K562 (cell line): ENCODE measurements around the gene H3-3A. TPM values are rescaled to one million over a fixed set of nuclear protein-coding genes. Genes with fewer than 3 reads are reported as not detected.

Experiments
- CC2D1A ChIP-seq: fragments of 450-650 bp; IDR thresholded peaks from 2 replicates; pipeline ENCODE4 v1.6.1; 2017; ENCODE audit warnings: mild to moderate bottlenecking
- CHCHD3 ChIP-seq: fragments of 250-450 bp; sonication (Bioruptor Pico); IDR thresholded peaks from 2 replicates; pipeline ENCODE4 v2.1.2; 2022; ENCODE audit warnings: mild to moderate bottlenecking
- DACH1 ChIP-seq: fragments of 450-650 bp; IDR thresholded peaks from 2 replicates; pipeline ENCODE4 v1.6.1; 2018; ENCODE audit not compliant: partially characterized antibody
- FOXK1 ChIP-seq: sonication (generic); formaldehyde crosslinking; IDR thresholded peaks from 2 replicates; pipeline ENCODE4 v1.8.0; 2022; ENCODE audit warnings: missing genetic modification reagents, mild to moderate bottlenecking, borderline replicate concordance
- KDM4B ChIP-seq, 2 experiments: fragments of 450-650 bp in 1 of 2; sonication (generic) in 1 of 2; IDR thresholded peaks; 2 replicates each; pipeline ENCODE4 v1.6.1; 2016 to 2017; ENCODE audit warnings: borderline replicate concordance in 2 of 2, antibody characterized with exemption in 1 of 2, low read depth in 1 of 2, mild to moderate bottlenecking in 1 of 2
- MITF ChIP-seq: IDR thresholded peaks from 2 replicates; pipeline ENCODE4 v1.6.1; 2014; ENCODE audit warnings: antibody characterized with exemption
- PREB ChIP-seq: sonication (generic); formaldehyde crosslinking; IDR thresholded peaks from 2 replicates; pipeline ENCODE4 v1.8.1; 2023; ENCODE audit warnings: mild to moderate bottlenecking, missing genetic modification reagents
- SNAPC5 ChIP-seq: fragments of 250-450 bp; sonication (Bioruptor Pico); IDR thresholded peaks from 2 replicates; pipeline ENCODE4 v1.8.0; 2021; ENCODE audit warnings: moderate library complexity, mild to moderate bottlenecking, inconsistent platforms
- TAF15 ChIP-seq: fragments of 200-400 bp; formaldehyde crosslinking; IDR thresholded peaks from 2 replicates; pipeline ENCODE4 v1.6.1; 2017; ENCODE audit warnings: mild to moderate bottlenecking, low read depth, low read length, moderate library complexity
- TBL1XR1 ChIP-seq, 2 experiments: IDR thresholded peaks; 2 replicates each; pipeline ENCODE4 v1.6.1; 2012; ENCODE audit warnings: improper control_type of control experiment in 2 of 2, low read length in 2 of 2, mild to moderate bottlenecking in 1 of 2
- ZBTB1 ChIP-seq: sonication (generic); formaldehyde crosslinking; IDR thresholded peaks from 2 replicates; pipeline ENCODE4 v1.8.1; 2023; ENCODE audit warnings: missing genetic modification reagents, low read depth, mild to moderate bottlenecking, borderline replicate concordance
- ZFP36 ChIP-seq: fragments of 150-350 bp; IDR thresholded peaks from 2 replicates; pipeline ENCODE4 v1.6.1; 2018; ENCODE audit warnings: low read length, low read depth; ENCODE audit not compliant: partially characterized antibody
- ZHX1 ChIP-seq: fragments of 150-350 bp; conservative IDR thresholded peaks from 2 replicates; pipeline ENCODE4 v1.6.1; 2014; ENCODE audit warnings: low read length
- ZNF124 ChIP-seq: sonication (generic); formaldehyde crosslinking; IDR thresholded peaks from 2 replicates; pipeline ENCODE4 v1.8.1; 2022; ENCODE audit warnings: missing genetic modification reagents
- ZNF174 ChIP-seq: fragments of 250-450 bp; sonication (Bioruptor Pico); IDR thresholded peaks from 2 replicates; pipeline ENCODE4 v1.4.0; 2020; ENCODE audit warnings: mild to moderate bottlenecking
- ZNF23 ChIP-seq: fragments of 250-450 bp; sonication (Bioruptor Pico); IDR thresholded peaks from 2 replicates; pipeline ENCODE4 v1.4.0; 2020; ENCODE audit warnings: mild to moderate bottlenecking
- ZNF263 ChIP-seq: sonication (generic); formaldehyde crosslinking; IDR thresholded peaks from 2 replicates; pipeline ENCODE4 v1.8.0; 2022; ENCODE audit warnings: mild to moderate bottlenecking, missing genetic modification reagents, borderline replicate concordance
- polyA plus RNA-seq, 8 experiments: library from polyadenylated mRNA; depleted of rRNA in 4 of 8; stranded (reverse) in 5 of 8; unstranded in 3 of 8; fragments of >200 nt; fragmentation: Nextera tagmentation in 2 of 8; fragmentation: Illumina TruSeq in 1 of 8; extraction: Ambion mirVana in 2 of 8; extraction: Trizol in 1 of 8; gene quantifications; 2 replicates each; pipeline versions ENCODE4 v1.2.1 to v1.2.3, GENCODE V29; 2011 to 2014; ENCODE audit warnings: inconsistent platforms in 1 of 8, missing spikeins in 1 of 8
- total RNA-seq, 7 experiments: library from RNA; depleted of rRNA in 6 of 7; stranded (reverse); fragments of >200 nt in 6 of 7; fragmentation: Illumina TruSeq in 2 of 7; extraction: Trizol in 2 of 7; gene quantifications; 2 replicates each; pipeline versions ENCODE4 v1.2.1 to v1.2.3, GENCODE V29; 2011 to 2021; ENCODE audit warnings: low replicate concordance in 1 of 7
- TF ChIP-seq, protein P1 (sequence below): sonication (generic); formaldehyde crosslinking; IDR thresholded peaks from 2 replicates; pipeline ENCODE4 v1.8.1; 2023; ENCODE audit warnings: mild to moderate bottlenecking, missing genetic modification reagents, moderate library complexity
- TF ChIP-seq, protein P2 (sequence below): fragments of 250-450 bp; sonication (Bioruptor Pico); IDR thresholded peaks from 2 replicates; pipeline ENCODE4 v1.5.0; 2020; ENCODE audit warnings: mild to moderate bottlenecking, borderline replicate concordance

Gene H3-3A
- total and polyA plus RNA-seq, 9 of the 15 experiments (the other 6 are each of a cell fraction or from before 2014, with no cell fraction given) = 426 to 1,083 (median 591) TPM

- TF ChIP-seq ZHX1 (no peak), ZNF174 (no peak), DACH1 (no peak), KDM4B (IDR thresholded peaks at IDR 0.05; ENCODE audit: borderline replicate concordance in 2 of 2, low read depth in 1 of 2) (0 out of 4 replicates have a peak, but pooled peaks of 1 of the 2 experiments have one; percentile 54), TBL1XR1 (IDR thresholded peaks at IDR 0.05; ENCODE audit: low read length in 2 of 2) (no peak), ZNF23 (CRISPR knock-in tag) (no peak), CHCHD3 (CRISPR knock-in tag) (peak; percentile 84; the same call in 1 of the 2 replicates), ZBTB1 (CRISPR knock-in tag) (no peak), ZNF124 (no peak), PREB (no peak), FOXK1 (CRISPR knock-in tag) (0 out of 2 replicates have a peak, but pooled peaks have one; percentile 92), ZNF263 (CRISPR knock-in tag) (peak; percentile 99), SNAPC5 (CRISPR knock-in tag) (no peak), MITF (no peak; the same call in 1 of the 2 replicates), ZFP36 (no peak), TAF15 (no peak), CC2D1A (0 out of 2 replicates have a peak, but pooled peaks have one; percentile 19)
- TF ChIP-seq, protein P1, sequence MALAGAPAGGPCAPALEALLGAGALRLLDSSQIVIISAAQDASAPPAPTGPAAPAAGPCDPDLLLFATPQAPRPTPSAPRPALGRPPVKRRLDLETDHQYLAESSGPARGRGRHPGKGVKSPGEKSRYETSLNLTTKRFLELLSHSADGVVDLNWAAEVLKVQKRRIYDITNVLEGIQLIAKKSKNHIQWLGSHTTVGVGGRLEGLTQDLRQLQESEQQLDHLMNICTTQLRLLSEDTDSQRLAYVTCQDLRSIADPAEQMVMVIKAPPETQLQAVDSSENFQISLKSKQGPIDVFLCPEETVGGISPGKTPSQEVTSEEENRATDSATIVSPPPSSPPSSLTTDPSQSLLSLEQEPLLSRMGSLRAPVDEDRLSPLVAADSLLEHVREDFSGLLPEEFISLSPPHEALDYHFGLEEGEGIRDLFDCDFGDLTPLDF (CRISPR knock-in tag) = no peak
- TF ChIP-seq, protein P2, sequence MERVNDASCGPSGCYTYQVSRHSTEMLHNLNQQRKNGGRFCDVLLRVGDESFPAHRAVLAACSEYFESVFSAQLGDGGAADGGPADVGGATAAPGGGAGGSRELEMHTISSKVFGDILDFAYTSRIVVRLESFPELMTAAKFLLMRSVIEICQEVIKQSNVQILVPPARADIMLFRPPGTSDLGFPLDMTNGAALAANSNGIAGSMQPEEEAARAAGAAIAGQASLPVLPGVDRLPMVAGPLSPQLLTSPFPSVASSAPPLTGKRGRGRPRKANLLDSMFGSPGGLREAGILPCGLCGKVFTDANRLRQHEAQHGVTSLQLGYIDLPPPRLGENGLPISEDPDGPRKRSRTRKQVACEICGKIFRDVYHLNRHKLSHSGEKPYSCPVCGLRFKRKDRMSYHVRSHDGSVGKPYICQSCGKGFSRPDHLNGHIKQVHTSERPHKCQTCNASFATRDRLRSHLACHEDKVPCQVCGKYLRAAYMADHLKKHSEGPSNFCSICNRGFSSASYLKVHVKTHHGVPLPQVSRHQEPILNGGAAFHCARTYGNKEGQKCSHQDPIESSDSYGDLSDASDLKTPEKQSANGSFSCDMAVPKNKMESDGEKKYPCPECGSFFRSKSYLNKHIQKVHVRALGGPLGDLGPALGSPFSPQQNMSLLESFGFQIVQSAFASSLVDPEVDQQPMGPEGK (CRISPR knock-in tag) = no peak
Observed at GRCh38 chr1:226062558-226063223, at the start of gene H3-3A (continued).
